Central memory CD8-positive, alpha-beta T cell (primary cell): ENCODE measurements around the gene SYT15.
"Not testable (repeated sequence)": the region's sequence is repeated elsewhere in the genome, so short reads cannot be mapped to it uniquely, and the experiment has no call there.

Experiments
- ATAC-seq: fragments of 150-1000 bp; cut with Tn5 transposase; replicated peaks from 2 replicates; pipeline ENCODE4 v1.10.0; 2022; ENCODE audit warnings: mild to moderate bottlenecking, moderate FRiP score, moderate number of reproducible peaks; ENCODE audit not compliant: poor library complexity, severe bottlenecking; ENCODE audit errors: extremely low read depth
- DNase-seq, 2 donors: peaks; one replicate each; pipeline ENCODE4 v3.0.0; 2021; ENCODE audit warnings: low spot score in 2 of 2
- H3K27ac Mint-ChIP-seq: one replicate; pipeline ENCODE4 v1.8.0; 2022; ENCODE audit warnings: low read depth, mild to moderate bottlenecking, moderate library complexity, mixed read lengths
- H3K27me3 Mint-ChIP-seq: one replicate; pipeline ENCODE4 v1.8.0; 2022; ENCODE audit warnings: mixed read lengths
- H3K36me3 Mint-ChIP-seq: one replicate; pipeline ENCODE4 v1.8.0; 2022; ENCODE audit warnings: mild to moderate bottlenecking, moderate library complexity, mixed read lengths; ENCODE audit not compliant: insufficient read depth
- H3K4me1 Mint-ChIP-seq: one replicate; pipeline ENCODE4 v1.8.0; 2022; ENCODE audit warnings: mixed read lengths
- H3K4me3 Mint-ChIP-seq: one replicate; pipeline ENCODE4 v1.8.0; 2022; ENCODE audit warnings: mild to moderate bottlenecking, moderate library complexity, mixed read lengths
- H3K9me3 Mint-ChIP-seq: one replicate; pipeline ENCODE4 v1.8.0; 2022; ENCODE audit warnings: mixed read lengths

Gene SYT15

GRCh38 chr10:46556515-46557318, 22.2 kb upstream of the SYT15 start, which contains the start of gene GPRIN2:
Gene GPRIN2, minus strand, starts transcription at chr10:46556658. Its CDS starts 5,922 bp downstream, at chr10:46550736.
- Mint-ChIP-seq H3K4me3 (peak within 1 kb of the TSS; percentile 59), H3K27me3 (no peaks in the 10 kb centered on the region), H3K9me3 (no peaks in the 10 kb centered on the region), H3K36me3 (peaks cover 2% of the 10 kb centered on the region), H3K27ac (no peak within 1 kb of the TSS), H3K4me1 (peaks cover 12% of the 10 kb centered on the region)
- DNase-seq (peak; percentile 9 to 12), ATAC-seq (no peak)

DNA sequence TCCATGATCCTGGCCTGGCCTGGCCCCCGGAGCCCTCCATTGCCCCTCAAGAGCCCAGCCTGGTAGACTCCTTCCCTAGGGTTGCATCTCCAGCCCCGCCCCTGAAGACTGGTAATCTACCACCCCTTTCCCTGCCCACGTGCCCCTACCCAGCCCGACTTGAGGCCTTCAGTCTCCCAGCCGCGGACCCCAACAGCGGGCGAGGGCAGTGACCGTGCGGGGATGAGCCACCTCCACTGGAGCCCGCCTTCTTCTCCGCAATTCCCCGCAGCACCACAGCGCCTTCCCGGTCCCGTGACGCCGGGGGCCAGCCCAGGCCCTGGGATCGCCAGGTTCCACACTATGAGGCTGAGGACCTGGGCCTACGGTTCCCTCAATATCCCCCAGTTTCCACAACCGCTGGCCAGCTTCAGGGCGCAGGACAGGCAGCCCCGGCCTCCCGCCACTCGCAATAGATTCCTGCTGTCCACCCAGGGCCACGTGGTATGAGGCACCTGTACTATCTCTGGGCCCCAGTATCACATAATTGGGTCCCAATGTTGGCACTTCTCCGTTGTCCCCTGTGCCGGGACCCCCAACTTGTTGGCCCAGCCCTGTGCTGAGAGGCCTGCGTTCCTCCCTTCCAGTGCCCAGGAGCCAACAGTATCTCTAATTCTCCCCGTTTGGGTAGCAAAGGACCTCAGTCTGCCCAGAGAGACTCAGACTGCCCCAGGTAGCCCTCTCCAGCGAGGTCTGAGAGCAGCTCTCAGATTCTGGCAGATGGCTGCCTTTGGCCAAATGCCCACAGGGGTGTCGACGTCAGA, 21.4 kb upstream of the SYT15 start:
- Mint-ChIP-seq H3K27me3 (no peaks in the 10 kb centered on the region), H3K36me3 (peaks cover 2% of the 10 kb centered on the region), H3K27ac (no peak overlapping the region), H3K4me1 (peaks cover 12% of the 10 kb centered on the region), H3K4me3 (peak overlapping the region; percentile 59), H3K9me3 (no peaks in the 10 kb centered on the region)
- peak; percentile 9 to 13 for DNase-seq
- no peak for ATAC-seq

DNA sequence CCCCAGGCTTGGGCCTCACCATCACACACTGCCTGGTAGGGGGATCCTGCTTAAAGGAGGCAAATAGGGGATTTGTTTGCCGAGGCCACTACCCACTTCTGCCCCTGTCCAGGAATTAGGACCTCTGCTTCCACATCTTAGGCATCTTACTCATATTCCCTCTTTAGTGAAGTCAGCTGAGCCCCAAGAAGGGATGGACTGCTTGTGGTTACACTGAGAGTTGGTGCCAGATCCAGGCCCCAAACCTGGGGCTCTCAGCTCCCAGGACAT, 20.9 kb upstream of the SYT15 start:
- peak overlapping the region; percentile 59 for H3K4me3 Mint-ChIP-seq
- ATAC-seq (no peak), DNase-seq (peak in 1 of 2 donors; percentile 11)
- peaks cover 2% of the 10 kb centered on the region for H3K36me3 Mint-ChIP-seq
- H3K27me3 Mint-ChIP-seq: no peaks in the 10 kb centered on the region
- peaks cover 12% of the 10 kb centered on the region for H3K4me1 Mint-ChIP-seq
- no peak overlapping the region for H3K27ac Mint-ChIP-seq
- no peaks in the 10 kb centered on the region for H3K9me3 Mint-ChIP-seq

DNA sequence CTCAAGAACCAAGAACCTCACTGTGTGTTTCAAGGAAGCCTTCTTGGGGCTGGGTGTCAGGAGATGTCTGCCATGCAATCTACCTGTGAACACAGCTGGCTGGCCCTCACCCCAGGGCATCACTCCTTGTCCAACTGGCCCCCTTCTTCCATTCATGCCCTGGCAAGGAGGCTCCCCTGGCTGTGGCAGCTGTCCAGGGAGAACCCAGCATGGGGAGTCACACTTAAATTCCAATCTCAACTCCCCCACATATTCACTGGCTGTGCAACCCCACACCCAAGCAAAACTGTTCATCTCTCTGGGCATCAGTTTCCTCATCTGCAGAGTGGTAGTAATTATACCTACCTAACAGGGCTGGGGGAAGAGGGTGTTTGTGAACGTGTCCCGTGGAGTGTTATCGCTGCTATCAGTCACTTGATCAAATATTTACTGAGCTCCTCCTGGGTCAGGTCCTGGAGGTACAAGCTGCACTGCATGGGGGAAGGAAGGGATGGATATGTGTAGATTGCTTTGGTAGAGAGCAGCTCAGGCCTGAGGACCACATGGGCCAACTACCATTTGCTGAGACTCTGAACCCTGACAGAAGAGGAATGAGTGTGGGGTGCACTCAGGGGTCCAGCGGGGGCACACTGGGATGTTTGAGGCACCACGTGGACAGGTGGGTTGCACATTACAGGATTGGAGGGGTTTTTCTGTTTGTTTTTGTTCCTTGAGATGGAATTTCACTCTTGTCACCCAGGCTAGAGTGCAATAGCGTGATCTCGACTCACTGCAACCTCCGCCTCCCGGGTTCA, 20.3 kb upstream of the SYT15 start:
- Mint-ChIP-seq H3K27me3 (no peaks in the 10 kb centered on the region), H3K9me3 (no peaks in the 10 kb centered on the region), H3K27ac (no peak overlapping the region), H3K36me3 (peaks cover 2% of the 10 kb centered on the region), H3K4me3 (no peak overlapping the region), H3K4me1 (peaks cover 12% of the 10 kb centered on the region)
- ATAC-seq (no peak), DNase-seq (peak in 1 of 2 donors; percentile 12)

- DNase-seq: peak in 1 of 2 donors; percentile 8
- no peak for ATAC-seq
- Mint-ChIP-seq H3K9me3 (no peaks in the 10 kb centered on the region), H3K27me3 (no peaks in the 10 kb centered on the region), H3K4me3 (no peak overlapping the region), H3K27ac (no peak overlapping the region), H3K4me1 (peaks cover 12% of the 10 kb centered on the region), H3K36me3 (peaks cover 2% of the 10 kb centered on the region)
Measured at GRCh38 chr10:46559231-46559671, 19.7 kb upstream of the SYT15 start.

DNA sequence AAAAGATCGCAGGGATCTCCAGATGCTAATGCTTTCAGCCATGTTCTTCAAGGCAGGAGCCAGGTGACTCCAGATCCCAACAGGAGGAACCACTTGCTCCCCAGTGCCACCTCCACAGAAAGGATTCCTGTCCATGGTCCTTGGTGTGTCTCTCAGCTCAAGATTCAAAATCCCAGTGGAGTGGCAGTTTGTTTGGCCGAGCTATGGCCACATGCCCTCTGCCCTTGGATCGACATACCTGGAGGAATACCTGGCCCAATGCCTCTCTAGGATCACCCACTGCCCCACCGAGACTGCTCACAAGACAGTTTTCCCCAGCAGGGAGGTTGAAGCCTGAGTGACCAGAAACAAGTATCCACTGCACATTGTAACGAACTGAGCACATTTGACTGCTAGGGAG, 18.5 kb upstream of the SYT15 start:
- H3K27ac Mint-ChIP-seq: no peak overlapping the region
- ATAC-seq (no peak), DNase-seq (peak; percentile 9 to 12)
- H3K9me3 Mint-ChIP-seq: no peaks in the 10 kb centered on the region
- H3K4me1 Mint-ChIP-seq: peaks cover 12% of the 10 kb centered on the region
- no peak overlapping the region for H3K4me3 Mint-ChIP-seq
- H3K36me3 Mint-ChIP-seq: peaks cover 2% of the 10 kb centered on the region
- H3K27me3 Mint-ChIP-seq: no peaks in the 10 kb centered on the region

DNA sequence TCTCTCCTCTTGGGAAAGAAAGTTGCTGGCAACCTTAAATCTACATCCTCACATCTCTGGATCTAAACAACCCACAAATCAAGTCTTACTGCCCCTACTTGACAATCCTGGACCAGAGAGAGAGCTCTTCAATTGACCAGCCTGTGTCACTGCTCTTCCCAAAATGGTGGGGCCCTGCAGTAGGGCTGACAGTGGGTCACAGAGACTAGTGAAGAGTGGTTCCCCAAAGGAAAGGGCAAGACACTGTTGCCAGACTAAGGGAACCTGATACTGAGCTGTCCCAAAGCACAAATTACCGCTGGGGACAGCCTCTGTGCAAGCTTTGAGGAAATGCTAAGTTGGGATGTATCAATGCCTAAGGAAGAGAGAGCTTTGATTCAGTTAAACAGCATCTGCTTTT, 18.0 kb upstream of the SYT15 start:
- Mint-ChIP-seq H3K27me3 (no peaks in the 10 kb centered on the region), H3K4me3 (no peak overlapping the region), H3K36me3 (peaks cover 2% of the 10 kb centered on the region), H3K9me3 (no peaks in the 10 kb centered on the region), H3K27ac (no peak overlapping the region), H3K4me1 (peaks cover 12% of the 10 kb centered on the region)
- DNase-seq (peak; percentile 9 to 11), ATAC-seq (no peak)

- H3K4me3 Mint-ChIP-seq, H3K9me3 Mint-ChIP-seq, H3K4me1 Mint-ChIP-seq, H3K36me3 Mint-ChIP-seq, H3K27ac Mint-ChIP-seq, H3K27me3 Mint-ChIP-seq: not testable (repeated sequence)
- ATAC-seq: peak; percentile 40
- peak in 1 of 2 donors; percentile 14 for DNase-seq
Measured at GRCh38 chr10:46565591-46566332, 13.2 kb upstream of the SYT15 start.

DNA sequence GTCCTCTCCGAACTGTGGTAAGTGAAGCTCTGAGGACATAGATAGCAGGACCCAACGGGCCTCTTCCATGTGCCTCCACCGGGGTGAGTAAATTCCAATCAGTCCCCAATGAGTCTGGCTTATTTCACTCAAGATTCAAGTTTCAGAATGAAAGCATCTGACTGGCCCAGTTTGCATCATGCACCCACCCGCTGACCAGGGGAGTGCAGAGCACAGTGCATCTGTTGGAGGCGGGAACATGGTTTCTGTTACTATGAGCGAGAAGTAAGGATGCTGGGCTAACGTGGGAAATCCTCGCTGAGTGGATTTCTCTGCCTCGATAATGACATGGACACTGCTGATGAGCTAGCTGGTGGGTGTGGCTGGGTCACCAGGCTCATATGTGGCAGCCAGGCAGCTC, 11.8 kb upstream of the SYT15 start:
- H3K27ac Mint-ChIP-seq, H3K36me3 Mint-ChIP-seq, H3K4me1 Mint-ChIP-seq, ATAC-seq, DNase-seq, H3K27me3 Mint-ChIP-seq, H3K4me3 Mint-ChIP-seq, H3K9me3 Mint-ChIP-seq: not testable (repeated sequence)

DNA sequence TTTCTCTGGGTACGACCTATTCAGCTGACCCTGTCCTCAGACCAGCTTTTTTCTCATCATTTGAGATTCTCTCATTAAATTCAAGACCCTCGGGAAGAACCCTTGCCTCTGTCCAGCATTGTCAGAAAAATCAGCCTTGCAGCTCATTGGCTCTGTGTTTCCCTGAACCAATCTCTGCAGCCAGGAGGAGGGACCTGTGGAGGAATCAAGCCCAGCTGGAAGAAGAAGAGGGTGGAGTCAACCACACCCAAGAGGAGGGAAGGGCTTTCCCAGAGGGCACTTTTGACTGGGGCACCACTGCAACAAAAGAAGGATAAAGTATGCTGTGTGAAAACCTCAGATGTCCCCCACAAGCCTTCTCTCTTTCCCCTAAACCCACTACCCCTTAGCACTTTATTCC, 8.3 kb upstream of the SYT15 start:
- not testable (repeated sequence) for H3K27me3 Mint-ChIP-seq, H3K4me1 Mint-ChIP-seq, ATAC-seq, H3K4me3 Mint-ChIP-seq, DNase-seq, H3K9me3 Mint-ChIP-seq, H3K36me3 Mint-ChIP-seq, H3K27ac Mint-ChIP-seq

GRCh38 chr10:46572765-46573164, 6.2 kb upstream of the SYT15 start:
- not testable (repeated sequence) for H3K27me3 Mint-ChIP-seq, H3K4me1 Mint-ChIP-seq, H3K36me3 Mint-ChIP-seq, ATAC-seq, H3K9me3 Mint-ChIP-seq, H3K4me3 Mint-ChIP-seq, DNase-seq, H3K27ac Mint-ChIP-seq

GRCh38 chr10:46573314-46573713, 5.6 kb upstream of the SYT15 start:
- DNase-seq, H3K4me3 Mint-ChIP-seq, ATAC-seq, H3K4me1 Mint-ChIP-seq, H3K27me3 Mint-ChIP-seq, H3K27ac Mint-ChIP-seq, H3K9me3 Mint-ChIP-seq, H3K36me3 Mint-ChIP-seq: not testable (repeated sequence)
